Measurements from ENCODE around the gene RNF17. TPM values are rescaled to one million over a fixed set of nuclear protein-coding genes. Genes with fewer than 3 reads are reported as not detected.

RNF17 gene
- total and polyA plus RNA-seq, 2 of the 8 experiments (the other 6 are each of a cell fraction or from before 2014, with no cell fraction given), result not detected

DNA sequence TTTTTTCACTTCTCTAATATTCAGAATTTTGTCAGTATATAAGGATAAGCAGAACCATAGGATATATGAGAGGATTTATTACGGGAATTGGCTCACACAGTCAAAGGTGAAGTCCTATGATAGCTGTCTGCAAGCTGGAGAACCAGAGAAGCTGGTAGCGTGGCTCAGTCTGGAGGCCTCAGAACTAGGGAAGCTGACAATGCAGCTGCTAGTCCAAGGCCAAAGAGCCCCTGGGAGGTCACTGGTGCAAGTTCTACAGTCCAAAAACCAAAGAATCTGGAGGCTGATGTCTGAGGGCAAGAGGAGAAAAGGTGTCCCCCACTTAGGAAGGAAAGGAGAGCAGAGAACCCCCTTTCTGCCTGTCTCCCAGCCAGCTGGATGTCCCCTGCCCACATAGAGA, 114.4 kb downstream of the RNF17 start (continued):
- TF ChIP-seq, protein P1, sequence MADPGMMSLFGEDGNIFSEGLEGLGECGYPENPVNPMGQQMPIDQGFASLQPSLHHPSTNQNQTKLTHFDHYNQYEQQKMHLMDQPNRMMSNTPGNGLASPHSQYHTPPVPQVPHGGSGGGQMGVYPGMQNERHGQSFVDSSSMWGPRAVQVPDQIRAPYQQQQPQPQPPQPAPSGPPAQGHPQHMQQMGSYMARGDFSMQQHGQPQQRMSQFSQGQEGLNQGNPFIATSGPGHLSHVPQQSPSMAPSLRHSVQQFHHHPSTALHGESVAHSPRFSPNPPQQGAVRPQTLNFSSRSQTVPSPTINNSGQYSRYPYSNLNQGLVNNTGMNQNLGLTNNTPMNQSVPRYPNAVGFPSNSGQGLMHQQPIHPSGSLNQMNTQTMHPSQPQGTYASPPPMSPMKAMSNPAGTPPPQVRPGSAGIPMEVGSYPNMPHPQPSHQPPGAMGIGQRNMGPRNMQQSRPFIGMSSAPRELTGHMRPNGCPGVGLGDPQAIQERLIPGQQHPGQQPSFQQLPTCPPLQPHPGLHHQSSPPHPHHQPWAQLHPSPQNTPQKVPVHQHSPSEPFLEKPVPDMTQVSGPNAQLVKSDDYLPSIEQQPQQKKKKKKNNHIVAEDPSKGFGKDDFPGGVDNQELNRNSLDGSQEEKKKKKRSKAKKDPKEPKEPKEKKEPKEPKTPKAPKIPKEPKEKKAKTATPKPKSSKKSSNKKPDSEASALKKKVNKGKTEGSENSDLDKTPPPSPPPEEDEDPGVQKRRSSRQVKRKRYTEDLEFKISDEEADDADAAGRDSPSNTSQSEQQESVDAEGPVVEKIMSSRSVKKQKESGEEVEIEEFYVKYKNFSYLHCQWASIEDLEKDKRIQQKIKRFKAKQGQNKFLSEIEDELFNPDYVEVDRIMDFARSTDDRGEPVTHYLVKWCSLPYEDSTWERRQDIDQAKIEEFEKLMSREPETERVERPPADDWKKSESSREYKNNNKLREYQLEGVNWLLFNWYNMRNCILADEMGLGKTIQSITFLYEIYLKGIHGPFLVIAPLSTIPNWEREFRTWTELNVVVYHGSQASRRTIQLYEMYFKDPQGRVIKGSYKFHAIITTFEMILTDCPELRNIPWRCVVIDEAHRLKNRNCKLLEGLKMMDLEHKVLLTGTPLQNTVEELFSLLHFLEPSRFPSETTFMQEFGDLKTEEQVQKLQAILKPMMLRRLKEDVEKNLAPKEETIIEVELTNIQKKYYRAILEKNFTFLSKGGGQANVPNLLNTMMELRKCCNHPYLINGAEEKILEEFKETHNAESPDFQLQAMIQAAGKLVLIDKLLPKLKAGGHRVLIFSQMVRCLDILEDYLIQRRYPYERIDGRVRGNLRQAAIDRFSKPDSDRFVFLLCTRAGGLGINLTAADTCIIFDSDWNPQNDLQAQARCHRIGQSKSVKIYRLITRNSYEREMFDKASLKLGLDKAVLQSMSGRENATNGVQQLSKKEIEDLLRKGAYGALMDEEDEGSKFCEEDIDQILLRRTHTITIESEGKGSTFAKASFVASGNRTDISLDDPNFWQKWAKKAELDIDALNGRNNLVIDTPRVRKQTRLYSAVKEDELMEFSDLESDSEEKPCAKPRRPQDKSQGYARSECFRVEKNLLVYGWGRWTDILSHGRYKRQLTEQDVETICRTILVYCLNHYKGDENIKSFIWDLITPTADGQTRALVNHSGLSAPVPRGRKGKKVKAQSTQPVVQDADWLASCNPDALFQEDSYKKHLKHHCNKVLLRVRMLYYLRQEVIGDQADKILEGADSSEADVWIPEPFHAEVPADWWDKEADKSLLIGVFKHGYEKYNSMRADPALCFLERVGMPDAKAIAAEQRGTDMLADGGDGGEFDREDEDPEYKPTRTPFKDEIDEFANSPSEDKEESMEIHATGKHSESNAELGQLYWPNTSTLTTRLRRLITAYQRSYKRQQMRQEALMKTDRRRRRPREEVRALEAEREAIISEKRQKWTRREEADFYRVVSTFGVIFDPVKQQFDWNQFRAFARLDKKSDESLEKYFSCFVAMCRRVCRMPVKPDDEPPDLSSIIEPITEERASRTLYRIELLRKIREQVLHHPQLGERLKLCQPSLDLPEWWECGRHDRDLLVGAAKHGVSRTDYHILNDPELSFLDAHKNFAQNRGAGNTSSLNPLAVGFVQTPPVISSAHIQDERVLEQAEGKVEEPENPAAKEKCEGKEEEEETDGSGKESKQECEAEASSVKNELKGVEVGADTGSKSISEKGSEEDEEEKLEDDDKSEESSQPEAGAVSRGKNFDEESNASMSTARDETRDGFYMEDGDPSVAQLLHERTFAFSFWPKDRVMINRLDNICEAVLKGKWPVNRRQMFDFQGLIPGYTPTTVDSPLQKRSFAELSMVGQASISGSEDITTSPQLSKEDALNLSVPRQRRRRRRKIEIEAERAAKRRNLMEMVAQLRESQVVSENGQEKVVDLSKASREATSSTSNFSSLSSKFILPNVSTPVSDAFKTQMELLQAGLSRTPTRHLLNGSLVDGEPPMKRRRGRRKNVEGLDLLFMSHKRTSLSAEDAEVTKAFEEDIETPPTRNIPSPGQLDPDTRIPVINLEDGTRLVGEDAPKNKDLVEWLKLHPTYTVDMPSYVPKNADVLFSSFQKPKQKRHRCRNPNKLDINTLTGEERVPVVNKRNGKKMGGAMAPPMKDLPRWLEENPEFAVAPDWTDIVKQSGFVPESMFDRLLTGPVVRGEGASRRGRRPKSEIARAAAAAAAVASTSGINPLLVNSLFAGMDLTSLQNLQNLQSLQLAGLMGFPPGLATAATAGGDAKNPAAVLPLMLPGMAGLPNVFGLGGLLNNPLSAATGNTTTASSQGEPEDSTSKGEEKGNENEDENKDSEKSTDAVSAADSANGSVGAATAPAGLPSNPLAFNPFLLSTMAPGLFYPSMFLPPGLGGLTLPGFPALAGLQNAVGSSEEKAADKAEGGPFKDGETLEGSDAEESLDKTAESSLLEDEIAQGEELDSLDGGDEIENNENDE (IDR thresholded peaks at IDR 0.05; ENCODE audit: insufficient replicate concordance, low read length), result no peak
- TF ChIP-seq HDAC6 (IDR thresholded peaks at IDR 0.05; ENCODE audit: low read depth, low read length), result no peak
